Stimulated activated CD4-positive, alpha-beta T cell treated with anti-CD3 and anti-CD28 coated beads, Interleukin-1b, Interleukin-23, amount 100 ng/mL, for 1 hour (primary cell): Measurements from ENCODE around the gene LIPI.
"Not testable (repeated sequence)": the region's sequence is repeated elsewhere in the genome, so short reads cannot be mapped to it uniquely, and the experiment has no call there.

ENCODE experiments used
- DNase-seq, 2 donors: peaks; one replicate each; pipeline ENCODE4 v3.0.0-alpha.2; 2020; ENCODE audit warnings: low read depth in 2 of 2

The LIPI gene

GRCh38 chr21:14210738-14211137 is at the start of gene LIPI:
Gene LIPI, minus strand, starts transcription at chr21:14210955. Its CDS starts 110 bp downstream, at chr21:14210845.
- no peak for DNase-seq

GRCh38 chr21:14260174-14260764 is 49.5 kb upstream of the LIPI start:
- DNase-seq = no peak

GRCh38 chr21:14259747-14260146 is 49.0 kb upstream of the LIPI start:
- DNase-seq = no peak

GRCh38 chr21:14251336-14251735 is 40.6 kb upstream of the LIPI start:
- DNase-seq = no peak

GRCh38 chr21:14245711-14246110 is 35.0 kb upstream of the LIPI start:
- no peak for DNase-seq

- DNase-seq = no peak
Observed at GRCh38 chr21:14244911-14245310, 34.2 kb upstream of the LIPI start.

GRCh38 chr21:14243874-14244273 is 33.1 kb upstream of the LIPI start:
- DNase-seq = no peak

- no peak for DNase-seq
Observed at GRCh38 chr21:14243461-14243860, 32.7 kb upstream of the LIPI start.

- DNase-seq = no peak
Observed at GRCh38 chr21:14241297-14241696, 30.5 kb upstream of the LIPI start.

- DNase-seq = no peak
Observed at GRCh38 chr21:14239281-14239680, 28.5 kb upstream of the LIPI start.

GRCh38 chr21:14236180-14236579 is 25.4 kb upstream of the LIPI start:
- no peak for DNase-seq

- no peak for DNase-seq
Observed at GRCh38 chr21:14235101-14235500, 24.3 kb upstream of the LIPI start.

- no peak for DNase-seq
Observed at GRCh38 chr21:14229399-14229798, 18.6 kb upstream of the LIPI start.

GRCh38 chr21:14223365-14223764 is 12.6 kb upstream of the LIPI start:
- DNase-seq = no peak

- DNase-seq = peak; percentile 32 to 74
Observed at GRCh38 chr21:14215971-14216641, 5.4 kb upstream of the LIPI start, which contains the start of gene RBM11. Gene RBM11, plus strand, starts transcription at chr21:14216157. Its CDS starts 30 bp downstream, at chr21:14216187.

- no peak for DNase-seq
Observed at GRCh38 chr21:14213164-14213563, 2.4 kb upstream of the LIPI start.

- no peak for DNase-seq
Observed at GRCh38 chr21:14206222-14206621, 4.5 kb downstream of the LIPI start.

- DNase-seq = not testable (repeated sequence)
Observed at GRCh38 chr21:14166463-14167223, 44.1 kb downstream of the LIPI start.

- DNase-seq = no peak
Observed at GRCh38 chr21:14143999-14144398, 66.8 kb downstream of the LIPI start.

GRCh38 chr21:14124266-14124665 is 86.5 kb downstream of the LIPI start:
- no peak for DNase-seq

- DNase-seq = no peak
Observed at GRCh38 chr21:14121719-14122118, 89.0 kb downstream of the LIPI start.

GRCh38 chr21:14120091-14120734 is 90.5 kb downstream of the LIPI start:
- DNase-seq = peak in 1 of 2 donors; percentile 7
